ENCODE measurements around the gene FBXO31.
A peak's percentile ranks its signal among the peaks of the same experiment; 100 is the strongest.

Gene FBXO31

GRCh38 chr16:87306516-87306915 lies 77.1 kb downstream of the FBXO31 start:
- no peak for TF ChIP-seq CTCF (IDR thresholded peaks at IDR 0.05; ENCODE audit: low read depth, low read length)

GRCh38 chr16:87305505-87306391 lies 77.8 kb downstream of the FBXO31 start:
- peak; percentile 25 for DNase-seq (ENCODE audit: extremely low read depth, low read depth)
- peak; percentile 29 for TF ChIP-seq CTCF (IDR thresholded peaks at IDR 0.05; ENCODE audit: low read depth, low read length)

More at GRCh38 chr16:87306516-87306915, 77.1 kb downstream of the FBXO31 start:
- DNase-seq (ENCODE audit: extremely low read depth, low read depth) = no peak

- no peak for DNase-seq (ENCODE audit: extremely low read depth, low read depth)
- no peak for TF ChIP-seq CTCF (IDR thresholded peaks at IDR 0.05; ENCODE audit: low read depth, low read length)
Observed at GRCh38 chr16:87304951-87305350, 78.6 kb downstream of the FBXO31 start.

- no peak for TF ChIP-seq CTCF (IDR thresholded peaks at IDR 0.05; ENCODE audit: low read depth, low read length)
- DNase-seq (ENCODE audit: extremely low read depth, low read depth) = no peak
Observed at GRCh38 chr16:87303962-87304521, 79.5 kb downstream of the FBXO31 start.

DNA sequence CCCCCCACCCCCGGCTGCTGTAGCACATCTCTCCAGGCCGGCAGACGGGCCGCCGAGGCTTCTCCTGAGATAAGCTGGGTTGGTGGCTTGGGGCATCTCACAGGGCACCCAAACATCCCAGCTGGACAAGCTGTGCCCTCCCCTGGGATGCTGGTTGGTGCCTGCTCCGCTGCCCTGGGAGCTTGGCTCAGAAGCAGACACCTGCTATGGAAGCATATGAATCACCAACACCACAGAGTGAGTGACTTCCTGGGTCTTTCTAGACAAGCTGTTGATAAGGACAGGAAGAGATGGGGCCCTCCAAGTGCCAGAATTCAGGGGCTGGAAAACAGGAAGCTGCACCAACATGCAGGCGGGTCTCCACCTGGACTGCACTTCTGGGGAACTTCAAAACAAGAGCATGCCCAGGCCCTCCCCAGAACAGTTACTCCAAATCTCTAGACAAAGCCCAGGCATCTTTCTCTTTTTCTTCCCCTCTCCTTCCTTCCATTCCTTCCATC lies 80.1 kb downstream of the FBXO31 start:
- no peak for DNase-seq (ENCODE audit: extremely low read depth, low read depth)

GRCh38 chr16:87298857-87299465 lies 84.6 kb downstream of the FBXO31 start:
- DNase-seq (ENCODE audit: extremely low read depth, low read depth) = no peak
- TF ChIP-seq CTCF (IDR thresholded peaks at IDR 0.05; ENCODE audit: low read depth, low read length) = no peak

More for the DNA sequence above, 80.1 kb downstream of the FBXO31 start:
- no peak for TF ChIP-seq CTCF (IDR thresholded peaks at IDR 0.05; ENCODE audit: low read depth, low read length)

All from AG09319 (cell line).